NCI-H1092 (cell line): ENCODE data around the gene MOV10L1.
"Not testable (repeated sequence)": the region's sequence is repeated elsewhere in the genome, so short reads cannot be mapped to it uniquely, and the experiment has no call there.

Experiments used
- DNase-seq: peaks from one replicate; lab custom pipeline; 2025; lab: John Stamatoyannopoulos, UW

MOV10L1 gene

GRCh38 chr22:50078246-50078645 is 11.6 kb upstream of the MOV10L1 start:
- DNase-seq: no peak

- no peak for DNase-seq
Observed at GRCh38 chr22:50078761-50079160, 11.0 kb upstream of the MOV10L1 start.

- DNase-seq: no peak
Observed at GRCh38 chr22:50080077-50080465, 9.7 kb upstream of the MOV10L1 start.

GRCh38 chr22:50081426-50082196 is 8.2 kb upstream of the MOV10L1 start:
- no peak for DNase-seq

- DNase-seq: no peak
Observed at GRCh38 chr22:50082197-50082715, 7.5 kb upstream of the MOV10L1 start.

GRCh38 chr22:50082961-50083461 is 6.8 kb upstream of the MOV10L1 start:
- DNase-seq: no peak

- DNase-seq: no peak
Observed at GRCh38 chr22:50083462-50084079, 6.2 kb upstream of the MOV10L1 start.

GRCh38 chr22:50084080-50084477 is 5.7 kb upstream of the MOV10L1 start:
- no peak for DNase-seq

GRCh38 chr22:50084614-50085021 is 5.2 kb upstream of the MOV10L1 start:
- DNase-seq: no peak

- DNase-seq: no peak
Observed at GRCh38 chr22:50085211-50085972, 4.4 kb upstream of the MOV10L1 start, which contains the start of gene MLC1. Gene MLC1 (minus strand): TSS chr22:50085426. CDS start chr22:50084902, 524 bp downstream.

GRCh38 chr22:50086526-50086925 is 3.3 kb upstream of the MOV10L1 start:
- DNase-seq: no peak

GRCh38 chr22:50086975-50087374 is 2.8 kb upstream of the MOV10L1 start:
- not testable (repeated sequence) for DNase-seq

GRCh38 chr22:50087646-50088045 is 2.2 kb upstream of the MOV10L1 start:
- DNase-seq: no peak

GRCh38 chr22:50088096-50088495 is 1.7 kb upstream of the MOV10L1 start:
- DNase-seq: no peak

- DNase-seq: no peak
Observed at GRCh38 chr22:50089231-50089630, 575 bp upstream of the MOV10L1 start.

GRCh38 chr22:50090412-50090714 is 557 bp downstream of the MOV10L1 start:
- no peak for DNase-seq

- DNase-seq: no peak
Observed at GRCh38 chr22:50091092-50091768, 1.4 kb downstream of the MOV10L1 start.

- DNase-seq: no peak
Observed at GRCh38 chr22:50092342-50092741, 2.5 kb downstream of the MOV10L1 start.

GRCh38 chr22:50098052-50098451 is 8.2 kb downstream of the MOV10L1 start:
- no peak for DNase-seq

GRCh38 chr22:50101870-50102565 is 12.2 kb downstream of the MOV10L1 start:
- no peak for DNase-seq

- DNase-seq: no peak
Observed at GRCh38 chr22:50102946-50103345, 13.1 kb downstream of the MOV10L1 start.
